ENCODE data around the gene KLB. TPM values are rescaled to one million over a fixed set of nuclear protein-coding genes. Genes with fewer than 3 reads are reported as not detected.

The KLB gene
- total RNA-seq, 1 donor from 2014 or later, result not detected

DNA sequence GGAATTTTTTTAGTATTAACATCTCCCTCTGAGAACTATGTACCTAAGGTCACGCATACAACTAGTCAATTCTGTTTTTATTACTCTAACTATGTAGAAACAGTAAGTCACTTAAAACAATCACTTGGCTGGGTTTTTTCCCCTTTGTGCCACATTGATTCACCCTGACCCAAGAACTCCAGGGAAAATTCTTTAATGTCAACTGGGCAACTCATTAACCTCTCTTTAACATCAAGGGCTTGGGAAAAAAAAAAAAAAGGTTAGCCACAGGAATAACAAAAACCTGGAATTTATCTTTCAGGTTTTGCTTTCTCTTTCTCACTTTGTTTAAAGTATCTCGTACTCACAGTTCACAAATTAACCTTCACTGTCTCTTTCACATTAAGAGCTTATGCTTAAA lies 43.9 kb downstream of the KLB start:
- Mint-ChIP-seq H3K9me3 (ENCODE audit: low read depth) (no peaks in the 10 kb centered on the region), H3K27ac (ENCODE audit: unreplicated experiment) (peak overlapping the region; percentile 49), H3K27me3 (ENCODE audit: low read depth) (no peaks in the 10 kb centered on the region), H3K4me3 (ENCODE audit: unreplicated experiment) (no peak overlapping the region), H3K4me1 (ENCODE audit: low read depth) (peaks cover 3% of the 10 kb centered on the region), H3K36me3 (ENCODE audit: low read depth) (peaks cover 41% of the 10 kb centered on the region)
- DNase-seq (ENCODE audit: low spot score), result no peak
- TF ChIP-seq CTCF (IDR thresholded peaks at IDR 0.05), result no peak

DNA sequence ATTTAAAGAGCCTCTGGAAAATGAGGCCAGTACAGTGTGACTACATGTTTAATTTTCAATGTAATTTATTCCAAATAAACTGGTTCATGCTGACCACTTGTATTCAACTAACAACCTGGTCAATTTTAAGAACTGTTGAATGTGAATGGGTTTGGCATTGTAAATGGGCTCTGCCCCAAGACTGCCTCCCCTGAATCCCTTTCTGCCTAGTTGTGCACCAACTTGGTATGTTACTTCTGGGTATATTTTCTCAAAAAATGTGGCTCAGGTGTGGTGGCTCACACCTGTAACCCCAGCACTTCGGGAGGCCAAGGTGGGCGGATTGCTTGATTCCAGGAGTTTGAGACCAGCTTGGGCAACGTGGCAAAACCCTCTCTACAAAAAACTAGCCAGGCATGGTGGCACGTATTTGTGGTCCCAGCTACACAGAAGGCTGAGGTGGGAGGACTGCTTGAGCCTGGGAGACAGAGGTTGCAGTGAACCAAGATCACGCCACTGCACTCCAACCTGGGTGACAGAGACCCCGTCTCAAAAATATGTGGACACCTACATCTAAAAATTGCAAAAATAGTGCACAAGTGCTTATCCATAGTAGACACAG lies 44.8 kb downstream of the KLB start:
- Mint-ChIP-seq H3K27ac (ENCODE audit: unreplicated experiment) (no peak overlapping the region), H3K4me3 (ENCODE audit: unreplicated experiment) (no peak overlapping the region), H3K27me3 (ENCODE audit: low read depth) (no peaks in the 10 kb centered on the region), H3K36me3 (ENCODE audit: low read depth) (peaks cover 45% of the 10 kb centered on the region), H3K9me3 (ENCODE audit: low read depth) (no peaks in the 10 kb centered on the region), H3K4me1 (ENCODE audit: low read depth) (peaks cover 11% of the 10 kb centered on the region)
- TF ChIP-seq CTCF (IDR thresholded peaks at IDR 0.05), result no peak
- no peak for DNase-seq (ENCODE audit: low spot score)

GRCh38 chr4:39452153-39452859 lies 45.6 kb downstream of the KLB start:
- DNase-seq (ENCODE audit: low spot score), result no peak
- Mint-ChIP-seq H3K4me1 (ENCODE audit: low read depth) (peaks cover 19% of the 10 kb centered on the region), H3K4me3 (ENCODE audit: unreplicated experiment) (no peak overlapping the region), H3K27me3 (ENCODE audit: low read depth) (no peaks in the 10 kb centered on the region), H3K9me3 (ENCODE audit: low read depth) (no peaks in the 10 kb centered on the region), H3K36me3 (ENCODE audit: low read depth) (peaks cover 52% of the 10 kb centered on the region), H3K27ac (ENCODE audit: unreplicated experiment) (no peak overlapping the region)
- no peak for TF ChIP-seq CTCF (IDR thresholded peaks at IDR 0.05)

GRCh38 chr4:39452860-39453587 lies 46.3 kb downstream of the KLB start:
- Mint-ChIP-seq H3K36me3 (ENCODE audit: low read depth) (peaks cover 58% of the 10 kb centered on the region), H3K9me3 (ENCODE audit: low read depth) (no peaks in the 10 kb centered on the region), H3K4me1 (ENCODE audit: low read depth) (peaks cover 26% of the 10 kb centered on the region), H3K4me3 (ENCODE audit: unreplicated experiment) (no peak overlapping the region), H3K27me3 (ENCODE audit: low read depth) (no peaks in the 10 kb centered on the region), H3K27ac (ENCODE audit: unreplicated experiment) (no peak overlapping the region)
- no peak for DNase-seq (ENCODE audit: low spot score)
- no peak for TF ChIP-seq CTCF (IDR thresholded peaks at IDR 0.05)

GRCh38 chr4:39453738-39454137 lies 47.0 kb downstream of the KLB start:
- Mint-ChIP-seq H3K4me1 (ENCODE audit: low read depth) (peaks cover 29% of the 10 kb centered on the region), H3K9me3 (ENCODE audit: low read depth) (no peaks in the 10 kb centered on the region), H3K27me3 (ENCODE audit: low read depth) (no peaks in the 10 kb centered on the region), H3K36me3 (ENCODE audit: low read depth) (peaks cover 62% of the 10 kb centered on the region), H3K27ac (ENCODE audit: unreplicated experiment) (no peak overlapping the region), H3K4me3 (ENCODE audit: unreplicated experiment) (no peak overlapping the region)
- TF ChIP-seq CTCF (IDR thresholded peaks at IDR 0.05), result no peak
- DNase-seq (ENCODE audit: low spot score), result no peak

Data from chondrocyte (in vitro differentiated cells).